Measurements from ENCODE around the gene PPP1R9B. TPM values are rescaled to one million over a fixed set of nuclear protein-coding genes. Genes with fewer than 3 reads are reported as not detected.

The PPP1R9B gene
- total RNA-seq, 4 donors from 2014 or later = 28.4 to 54.9 (median 36.9) TPM

- TF ChIP-seq EP300 (IDR thresholded peaks at IDR 0.05) = no peak
- WGBS, 2 donors = 66 to 81% methylated on average over 3 to 5 of the region's 5 CpGs
- no peaks in the 10 kb centered on the region for H3K9me3 ChIP-seq
- H3K4me1 ChIP-seq = peaks cover 0 to 84% (median 66%) of the 10 kb centered on the region in 4 donors
- H3K36me3 ChIP-seq = peaks cover 0 to 37% (median 0%) of the 10 kb centered on the region in 3 donors
- no peak for DNase-seq (ENCODE audit: low spot score in 2 of 2)
- H3K27ac ChIP-seq = peak overlapping the region in 3 of 4 donors; percentile 15 to 96 (median 95)
- no peak overlapping the region for H3K4me3 ChIP-seq
- no peaks in the 10 kb centered on the region for H3K27me3 ChIP-seq
These were observed 51.5 kb downstream of the PPP1R9B start for GRCh38 chr17:50099003-50099402.

GRCh38 chr17:50098583-50098982 is 51.9 kb downstream of the PPP1R9B start:
- TF ChIP-seq CTCF (IDR thresholded peaks at IDR 0.05) (no peak), POLR2A (IDR thresholded peaks at IDR 0.05) (no peak), EP300 (IDR thresholded peaks at IDR 0.05) (no peak)
- H3K9me3 ChIP-seq = no peaks in the 10 kb centered on the region
- no peaks in the 10 kb centered on the region for H3K27me3 ChIP-seq
- H3K36me3 ChIP-seq = peaks cover 0 to 33% (median 0%) of the 10 kb centered on the region in 3 donors
- H3K4me3 ChIP-seq = no peak overlapping the region
- peak overlapping the region in 3 of 4 donors; percentile 15 to 96 (median 95) for H3K27ac ChIP-seq
- 79% methylated on average over 4 of the region's 4 CpGs for WGBS, 2 donors
- DNase-seq (ENCODE audit: low spot score in 2 of 2) = no peak
- peaks cover 0 to 80% (median 67%) of the 10 kb centered on the region in 4 donors for H3K4me1 ChIP-seq

GRCh38 chr17:50097926-50098325 is 52.6 kb downstream of the PPP1R9B start:
- WGBS, 2 donors = 42 to 48% methylated on average over 4 of the region's 4 CpGs
- no peak for DNase-seq (ENCODE audit: low spot score in 2 of 2)
- H3K4me1 ChIP-seq = peaks cover 0 to 74% (median 63%) of the 10 kb centered on the region in 4 donors
- H3K27me3 ChIP-seq = no peaks in the 10 kb centered on the region
- H3K27ac ChIP-seq = peak overlapping the region in 2 of 4 donors; percentile 95 to 96
- no peak overlapping the region for H3K4me3 ChIP-seq
- peaks cover 0 to 32% (median 0%) of the 10 kb centered on the region in 3 donors for H3K36me3 ChIP-seq
- H3K9me3 ChIP-seq = no peaks in the 10 kb centered on the region
- TF ChIP-seq EP300 (IDR thresholded peaks at IDR 0.05) (peak in 1 of 2 donors; percentile 16), CTCF (IDR thresholded peaks at IDR 0.05) (no peak)

- H3K9me3 ChIP-seq = no peaks in the 10 kb centered on the region
- H3K36me3 ChIP-seq = peaks cover 0 to 32% (median 0%) of the 10 kb centered on the region in 3 donors
- WGBS, 2 donors = 55 to 72% methylated on average over 7 of the region's 7 CpGs
- H3K27ac ChIP-seq = peak overlapping the region; percentile 85 to 96 (median 92)
- DNase-seq (ENCODE audit: low spot score in 2 of 2) = no peak
- TF ChIP-seq POLR2A (IDR thresholded peaks at IDR 0.05) (no peak), EP300 (IDR thresholded peaks at IDR 0.05) (no peak)
- peaks cover 0 to 69% (median 58%) of the 10 kb centered on the region in 4 donors for H3K4me1 ChIP-seq
- H3K4me3 ChIP-seq = no peak overlapping the region
- H3K27me3 ChIP-seq = no peaks in the 10 kb centered on the region
These were observed 53.0 kb downstream of the PPP1R9B start for GRCh38 chr17:50097455-50097854.

- 48 to 56% methylated on average over 3 of the region's 3 CpGs for WGBS, 2 donors
- Histone ChIP-seq H3K36me3 (peaks cover 0 to 32% (median 0%) of the 10 kb centered on the region in 3 donors), H3K27ac (peak overlapping the region; percentile 85 to 96 (median 92)), H3K27me3 (no peaks in the 10 kb centered on the region), H3K4me1 (peaks cover 0 to 62% (median 52%) of the 10 kb centered on the region in 4 donors), H3K4me3 (peak overlapping the region in 3 of 4 donors; percentile 86 to 100 (median 99)), H3K9me3 (no peaks in the 10 kb centered on the region)
- DNase-seq (ENCODE audit: low spot score in 2 of 2) = no peak
- TF ChIP-seq EP300 (IDR thresholded peaks at IDR 0.05) (no peak), POLR2A (IDR thresholded peaks at IDR 0.05) (no peak), CTCF (IDR thresholded peaks at IDR 0.05) (no peak)
These were observed 53.7 kb downstream of the PPP1R9B start for GRCh38 chr17:50096758-50097157.

GRCh38 chr17:50096092-50096491 is 54.4 kb downstream of the PPP1R9B start:
- no peaks in the 10 kb centered on the region for H3K27me3 ChIP-seq
- peak overlapping the region; percentile 86 to 100 (median 98) for H3K4me3 ChIP-seq
- 12% methylated on average over 5 of the region's 6 CpGs; no CpG with 5 or more reads in 1 of the 2 donors for WGBS, 2 donors
- H3K9me3 ChIP-seq = no peaks in the 10 kb centered on the region
- peaks cover 0 to 32% (median 0%) of the 10 kb centered on the region in 3 donors for H3K36me3 ChIP-seq
- no peak for DNase-seq (ENCODE audit: low spot score in 2 of 2)
- peaks cover 0 to 55% (median 46%) of the 10 kb centered on the region in 4 donors for H3K4me1 ChIP-seq
- TF ChIP-seq EP300 (IDR thresholded peaks at IDR 0.05) = peak in 1 of 2 donors; percentile 16
- no peak for TF ChIP-seq CTCF (IDR thresholded peaks at IDR 0.05)
- no peak for TF ChIP-seq POLR2A (IDR thresholded peaks at IDR 0.05)
- peak overlapping the region; percentile 85 to 96 (median 92) for H3K27ac ChIP-seq

Data from tibial nerve (tissue), 4 donors.